CMK (cell line): ENCODE measurements around the gene ST6GAL2.

Experiments used
- DNase-seq: peaks from one replicate; pipeline ENCODE4 v3.0.0-alpha.2; 2010; ENCODE audit warnings: low read depth

ST6GAL2 gene

GRCh38 chr2:106885971-106886915, at the start of gene ST6GAL2:
Gene ST6GAL2 (minus strand): TSS chr2:106886167. CDS start chr2:106843977, 42,190 bp downstream.
- DNase-seq, result no peak

- DNase-seq, result no peak
These were observed 46.7 kb upstream of the ST6GAL2 start for GRCh38 chr2:106932644-106933043.

DNA sequence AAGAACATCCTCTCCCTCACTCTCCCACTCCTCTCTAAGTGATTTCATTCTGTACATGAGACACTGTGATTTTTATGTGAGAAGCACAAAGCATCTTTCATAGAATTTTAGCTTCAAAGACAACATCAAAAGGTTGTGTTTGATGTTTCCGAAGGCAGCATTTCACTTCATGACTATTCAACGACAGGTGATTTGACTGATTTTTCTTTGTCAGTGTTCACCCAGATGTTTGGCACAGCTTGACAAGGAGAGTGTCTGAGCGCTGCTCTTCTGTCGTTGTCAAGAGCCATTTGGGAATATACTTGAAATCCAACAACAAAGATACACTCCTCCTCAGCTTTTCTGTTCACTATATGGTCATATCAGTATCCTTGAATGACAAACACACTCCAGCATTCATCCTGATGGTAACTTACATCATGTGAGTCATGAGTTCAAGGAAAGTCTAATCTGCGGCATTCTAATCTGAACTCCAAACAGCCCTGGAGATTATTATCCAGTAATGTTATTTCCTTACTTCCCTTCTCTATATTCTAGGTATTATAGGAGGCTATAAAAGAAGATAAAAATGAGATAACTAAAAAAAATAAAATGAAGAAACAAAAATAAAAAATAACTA, 45.9 kb upstream of the ST6GAL2 start:
- no peak for DNase-seq

DNA sequence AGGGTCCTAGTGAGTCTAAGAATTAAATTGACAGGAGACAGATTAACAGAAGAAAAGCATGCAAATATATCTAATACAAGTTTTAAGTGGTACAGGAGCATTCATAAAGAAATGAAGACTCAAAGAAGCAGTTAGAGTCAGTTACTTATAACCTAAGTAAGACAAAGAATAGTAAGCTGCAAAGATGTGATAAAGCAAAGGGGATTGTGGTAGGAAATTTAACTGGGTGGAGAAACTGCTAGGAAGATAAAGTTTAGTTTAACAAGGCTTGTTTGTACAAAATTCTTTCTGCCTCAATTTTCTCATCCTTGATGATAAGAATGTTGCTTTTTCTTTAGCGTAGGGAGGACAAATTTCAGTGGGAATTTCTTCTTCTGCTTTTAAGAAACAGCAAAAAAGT, 35.5 kb upstream of the ST6GAL2 start:
- DNase-seq, result no peak

DNA sequence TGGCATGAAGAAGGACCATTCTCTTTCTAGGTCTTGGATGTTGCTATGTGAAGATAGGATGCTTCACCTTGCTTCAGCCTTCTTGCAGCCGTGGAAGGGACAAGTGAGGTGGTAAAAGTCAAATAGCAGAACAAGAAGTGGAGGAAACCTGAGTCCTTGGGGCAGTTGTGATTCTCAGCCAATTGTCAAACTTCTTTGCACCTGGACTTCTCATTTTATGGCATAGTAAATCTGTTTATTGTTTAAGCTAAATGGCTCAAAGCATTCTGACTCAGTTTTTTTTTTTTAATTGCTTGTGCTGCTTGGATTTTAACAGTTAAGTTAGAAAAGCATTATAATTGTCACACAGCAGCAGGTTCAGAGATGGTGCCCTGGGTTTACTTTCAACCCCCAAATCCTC, 33.0 kb upstream of the ST6GAL2 start:
- DNase-seq, result no peak

DNA sequence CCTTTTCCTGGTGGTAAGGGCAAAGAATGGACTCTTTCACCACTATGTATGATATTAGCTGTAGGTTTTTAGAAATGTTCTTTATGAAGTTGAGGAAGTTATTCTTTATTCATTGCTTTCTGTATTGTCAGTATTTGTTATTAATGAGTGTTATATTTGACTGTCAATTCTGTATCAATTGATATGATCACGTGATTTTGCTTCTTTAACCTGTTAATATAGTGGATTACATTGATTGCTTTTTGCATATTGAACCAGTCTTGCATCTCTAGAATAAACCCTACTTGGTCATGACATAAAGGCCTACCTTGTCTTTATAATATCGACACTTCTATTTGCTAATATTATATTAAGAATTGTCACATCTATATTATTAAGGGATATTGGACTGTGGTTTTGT, 18.3 kb upstream of the ST6GAL2 start:
- no peak for DNase-seq

- DNase-seq, result no peak
These were observed 14.0 kb upstream of the ST6GAL2 start for GRCh38 chr2:106899786-106900530.

DNA sequence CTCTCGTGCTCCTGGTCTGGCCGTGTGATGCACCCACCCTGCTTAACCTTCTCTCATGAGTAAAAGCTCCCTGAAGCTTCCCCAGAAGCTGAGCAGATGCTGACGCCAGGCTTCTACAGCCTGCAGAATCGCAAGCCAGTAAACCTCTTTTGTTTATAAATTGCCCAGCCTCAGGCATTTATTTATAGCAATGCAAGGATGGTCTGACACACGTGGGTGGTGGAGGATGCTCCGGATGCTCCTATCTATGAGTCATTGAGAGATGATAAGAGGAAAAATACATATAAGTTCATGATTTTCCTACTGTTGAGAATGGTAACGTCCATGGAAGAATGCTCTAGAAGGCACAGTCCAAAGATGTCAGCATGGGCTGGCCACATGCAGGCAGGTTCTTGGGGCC, 8.6 kb upstream of the ST6GAL2 start:
- no peak for DNase-seq

GRCh38 chr2:106892048-106892447, 6.1 kb upstream of the ST6GAL2 start:
- DNase-seq, result no peak

GRCh38 chr2:106890606-106891005, 4.6 kb upstream of the ST6GAL2 start:
- no peak for DNase-seq

- DNase-seq, result no peak
These were observed 1.2 kb upstream of the ST6GAL2 start for GRCh38 chr2:106886916-106887758.

GRCh38 chr2:106885329-106885728, 638 bp downstream of the ST6GAL2 start:
- no peak for DNase-seq

GRCh38 chr2:106882673-106883072, 3.3 kb downstream of the ST6GAL2 start:
- no peak for DNase-seq

GRCh38 chr2:106878206-106878605, 7.8 kb downstream of the ST6GAL2 start:
- DNase-seq, result no peak

- no peak for DNase-seq
These were observed 9.3 kb downstream of the ST6GAL2 start for GRCh38 chr2:106876699-106877098.

DNA sequence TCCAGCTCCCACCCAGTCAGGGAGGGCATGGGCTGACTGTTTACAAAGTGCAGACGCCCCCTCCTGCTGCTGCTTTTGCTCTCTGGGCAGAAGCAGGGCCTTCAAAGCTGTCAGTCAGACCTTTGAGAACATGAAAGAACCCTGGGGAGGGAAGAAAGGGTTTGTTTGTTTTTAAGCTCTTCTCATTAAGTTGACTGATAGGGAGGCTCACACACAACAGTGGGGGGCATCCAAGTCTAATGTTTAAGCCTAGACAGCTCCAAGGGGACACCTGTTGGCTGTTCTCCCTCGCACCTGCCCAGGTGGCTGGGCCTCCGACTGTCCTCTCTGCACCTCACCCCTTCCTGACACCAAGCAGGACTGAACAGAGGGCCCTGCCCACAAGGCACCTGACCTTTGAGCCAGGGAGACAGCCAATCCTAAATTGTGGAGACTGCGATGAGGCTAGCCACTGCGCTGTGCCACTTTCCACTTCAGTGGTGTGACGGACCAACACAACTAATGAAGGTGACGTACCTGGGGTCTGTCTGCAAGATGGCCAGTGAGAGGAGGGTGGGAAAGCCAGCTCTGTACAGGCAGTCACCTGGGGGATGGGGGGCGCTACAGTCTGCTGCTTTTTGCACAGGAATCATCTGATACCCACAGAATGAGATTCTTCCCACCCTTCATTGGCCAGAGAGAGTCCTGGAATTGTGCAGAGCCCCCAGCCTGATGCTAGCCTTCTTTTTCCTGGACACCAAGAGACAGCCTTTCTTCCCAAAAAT, 16.3 kb downstream of the ST6GAL2 start:
- DNase-seq, result no peak

GRCh38 chr2:106868275-106868674, 17.7 kb downstream of the ST6GAL2 start:
- no peak for DNase-seq

DNA sequence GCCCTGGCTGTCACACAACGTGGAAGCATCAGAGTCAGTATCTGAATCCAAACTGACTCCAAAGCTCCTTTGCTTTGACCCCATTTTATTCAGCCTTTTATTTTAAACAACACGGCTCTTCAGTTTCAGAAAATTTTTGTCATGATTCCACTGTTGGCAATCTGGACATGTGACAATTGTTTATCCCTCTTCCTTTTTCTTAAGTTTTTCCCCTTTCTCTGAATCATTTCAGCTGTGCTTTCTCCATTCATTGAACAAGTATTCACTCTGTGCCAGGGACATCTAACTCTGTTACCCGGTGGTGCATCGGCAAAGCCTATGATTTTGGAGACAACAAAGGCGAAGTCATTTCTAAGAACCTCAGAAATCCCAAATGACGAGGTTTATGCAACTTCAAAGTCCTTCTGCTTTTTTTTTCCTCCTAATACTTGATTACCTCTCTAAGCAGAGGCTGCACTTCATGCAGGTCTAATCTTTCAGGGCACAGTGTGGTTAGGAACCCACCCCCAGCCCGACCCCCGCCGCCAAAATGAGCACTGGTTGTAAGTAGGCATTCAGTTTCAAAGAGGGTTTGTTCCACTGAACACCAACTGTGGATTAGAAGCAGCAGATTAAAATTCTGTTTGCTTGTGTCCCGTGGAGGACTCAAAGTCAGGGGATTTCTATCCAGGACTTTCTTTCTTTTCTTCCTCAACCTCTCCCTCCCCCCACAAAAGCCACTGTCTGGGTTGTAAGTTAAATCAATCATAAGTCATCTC, 18.6 kb downstream of the ST6GAL2 start:
- DNase-seq, result no peak

- DNase-seq, result no peak
These were observed 19.3 kb downstream of the ST6GAL2 start for GRCh38 chr2:106866641-106867040.

DNA sequence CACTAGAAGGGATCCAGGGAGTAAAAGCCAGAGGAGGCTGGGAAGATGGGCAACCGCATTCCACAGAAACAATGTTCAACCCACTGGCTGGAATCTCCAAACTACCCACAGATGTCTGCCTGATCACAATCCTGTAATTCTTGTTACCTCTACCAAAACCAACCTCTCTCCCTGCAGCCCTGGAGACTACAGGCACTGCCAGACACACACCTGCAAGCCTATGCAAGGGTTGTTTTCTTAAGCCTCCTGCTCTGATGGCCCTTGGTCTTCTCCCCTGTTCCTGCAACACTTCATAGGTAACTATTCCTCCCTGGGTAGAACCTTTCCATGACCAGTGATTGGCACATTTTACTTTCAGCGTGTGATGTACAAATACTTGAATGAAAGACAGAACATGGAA, 21.9 kb downstream of the ST6GAL2 start:
- no peak for DNase-seq
